ENCODE results near the gene DOCK2. TPM values are rescaled to one million over a fixed set of nuclear protein-coding genes. Genes with fewer than 3 reads are reported as not detected.

The DOCK2 gene
- total and polyA plus RNA-seq, 2 of the 8 experiments (the other 6 are each of a cell fraction or from before 2014, with no cell fraction given): 3.9 to 5.7 TPM

DNA sequence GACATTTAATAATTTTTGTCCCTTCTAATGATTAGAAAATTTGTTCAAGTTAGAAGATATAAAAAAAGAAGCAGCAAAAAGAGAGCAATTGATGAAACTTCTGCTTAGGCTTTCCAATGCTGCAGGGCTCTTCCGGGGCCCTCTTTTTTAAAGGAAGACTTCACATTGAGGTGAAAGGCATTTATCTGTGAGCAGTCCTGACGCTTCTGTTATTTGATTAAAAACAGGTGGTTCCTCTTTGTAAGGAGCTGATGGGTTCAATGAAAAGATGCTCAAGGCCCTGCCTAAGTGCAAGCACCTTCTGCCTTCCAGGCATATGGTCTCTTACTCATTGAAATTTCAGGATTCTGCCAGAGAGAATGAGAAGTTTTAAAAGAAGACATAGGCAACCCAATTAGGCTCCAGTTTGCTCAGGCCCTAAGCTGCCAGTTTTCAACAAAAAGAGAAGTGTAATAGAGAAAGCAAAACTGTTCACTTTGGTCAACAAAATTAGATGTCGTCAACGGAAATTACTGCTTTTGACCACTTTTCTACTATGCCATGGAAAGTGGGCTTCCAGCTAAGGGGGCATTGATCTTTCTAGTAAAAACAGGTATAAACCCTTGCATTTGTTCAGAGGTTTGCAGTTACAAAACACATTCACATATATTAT, 243.1 kb downstream of the DOCK2 start:
- Histone ChIP-seq H3K9ac (replicated peaks in 1 of 4; ENCODE audit: extremely low read depth in 1 of 4, low read depth in 3 of 4, low read length in 3 of 4) (no peak overlapping the region), H2BK12ac (ENCODE audit: low read depth, low read length) (no peak overlapping the region), H3K36me3 (ENCODE audit: control insufficient read depth in 2 of 4, insufficient read depth in 4 of 4, low read length in 3 of 4) (no peaks in the 10 kb centered on the region), H2BK120ac (replicated peaks; ENCODE audit: low read depth, low read length) (no peak overlapping the region), H3K18ac (ENCODE audit: extremely low read depth, low read length) (no peak overlapping the region), H3K4ac (replicated peaks; ENCODE audit: insufficient read length, low read depth, low read length) (no peak overlapping the region), H3K27ac (ENCODE audit: low read depth, low read length) (no peak overlapping the region), H2AK5ac (ENCODE audit: low read depth, low read length) (no peak overlapping the region), H2BK5ac (ENCODE audit: low read depth, low read length) (no peak overlapping the region), H3K79me1 (ENCODE audit: low read depth, low read length) (no peaks in the 10 kb centered on the region), H3K4me1 (replicated peaks in 1 of 4; ENCODE audit: control insufficient read depth in 3 of 4, insufficient read depth in 4 of 4, low read length in 3 of 4) (peaks cover 0 to 4% (median 0%) of the 10 kb centered on the region in 4 experiments; a peak in 1 of 7 replicates), H3K14ac (ENCODE audit: insufficient read length) (no peak overlapping the region), H3K23ac (ENCODE audit: insufficient read length) (no peak overlapping the region), H3K4me2 (ENCODE audit: insufficient read depth in 1 of 2, low read depth in 2 of 2, low read length in 2 of 2) (no peak overlapping the region), H3K9me3 (ENCODE audit: insufficient read depth in 2 of 2, low read depth in 1 of 2, low read length in 1 of 2) (no peaks in the 10 kb centered on the region), H3K56ac (replicated peaks; ENCODE audit: insufficient read length, low read depth, low read length) (no peak overlapping the region), H4K91ac (replicated peaks; ENCODE audit: insufficient read length, low read length) (no peak overlapping the region), H3K27me3 (replicated peaks in 1 of 4; ENCODE audit: control insufficient read depth in 3 of 4, extremely low read depth in 1 of 4, insufficient read depth in 3 of 4, low read length in 3 of 4) (no peaks in the 10 kb centered on the region), H3K79me2 (ENCODE audit: control insufficient read depth in 1 of 2, insufficient read depth in 2 of 2, low read length in 2 of 2) (no peaks in the 10 kb centered on the region), H4K8ac (ENCODE audit: extremely low read depth, insufficient read depth, low read length) (no peak overlapping the region), H2BK20ac (ENCODE audit: low read length) (no peak overlapping the region), H3K4me3 (ENCODE audit: extremely low read depth in 1 of 4, insufficient read depth in 2 of 4, low read depth in 3 of 4, low read length in 4 of 4) (no peak overlapping the region), H2BK15ac (ENCODE audit: low read length) (no peak overlapping the region), H4K20me1 (replicated peaks in 1 of 2; ENCODE audit: control insufficient read depth in 1 of 2, insufficient read depth in 2 of 2, low read length in 2 of 2) (no peaks in the 10 kb centered on the region), H3K23me2 (ENCODE audit: low read depth, low read length) (no peaks in the 10 kb centered on the region), H4K5ac (ENCODE audit: insufficient read length, low read depth, low read length) (no peak overlapping the region), H2AFZ (ENCODE audit: low read length) (no peak overlapping the region)
- TF ChIP-seq SUZ12 (IDR thresholded peaks at IDR 0.05; ENCODE audit: low read length) (no peak), NANOG (IDR thresholded peaks at IDR 0.05; ENCODE audit: insufficient read depth, low read depth, low read length, poor library complexity, severe bottlenecking) (no peak), SIN3A (conservative IDR thresholded peaks at IDR 0.05 in 1 of 2, IDR thresholded peaks at IDR 0.05 in 1 of 2; ENCODE audit: low read depth in 1 of 2, low read length in 2 of 2) (no peak), CHD2 (IDR thresholded peaks at IDR 0.05; ENCODE audit: low read length) (no peak), CEBPB (IDR thresholded peaks at IDR 0.05; ENCODE audit: low read depth, low read length) (no peak), TCF12 (IDR thresholded peaks at IDR 0.05; ENCODE audit: low read depth, low read length) (no peak), SIX5 (IDR thresholded peaks at IDR 0.05; ENCODE audit: low read depth, low read length) (no peak), TAF7 (optimal IDR thresholded peaks at IDR 0.05; ENCODE audit: borderline replicate concordance, low read depth, low read length) (no peak), EGR1 (IDR thresholded peaks at IDR 0.05; ENCODE audit: borderline replicate concordance, low read depth, low read length) (no peak), CBX8 (IDR thresholded peaks at IDR 0.05; ENCODE audit: borderline replicate concordance, low read depth, low read length) (no peak), TEAD4 (IDR thresholded peaks at IDR 0.05; ENCODE audit: low read depth, low read length) (no peak)
- TF ChIP-seq, protein P1, sequence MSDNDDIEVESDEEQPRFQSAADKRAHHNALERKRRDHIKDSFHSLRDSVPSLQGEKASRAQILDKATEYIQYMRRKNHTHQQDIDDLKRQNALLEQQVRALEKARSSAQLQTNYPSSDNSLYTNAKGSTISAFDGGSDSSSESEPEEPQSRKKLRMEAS (IDR thresholded peaks at IDR 0.05): no peak
- CTCF ChIA-PET (ENCODE audit: partially characterized antibody): interaction anchor here (2.3 kb wide), 1 partner anchor 100 kb away, joined by 9 read pairs; the partner anchor contains the start of gene INSYN2B
- DNase-seq (ENCODE audit: low read depth in 1 of 2, low spot score in 2 of 2): no peak
- no peak for FAIRE-seq
- 90% methylated on average over 4 of the region's 4 CpGs; no CpG with 5 or more reads in 1 of the 2 experiments for WGBS, 2 experiments (ENCODE audit: extremely low coverage in 1 of 2, insufficient coverage in 1 of 2, insufficient read length in 1 of 2, insufficient replicate concordance in 2 of 2, low coverage in 1 of 2, low lambda C conversion rate in 2 of 2, missing lambda C conversion rate in 1 of 2)
- POLR2A ChIA-PET (ENCODE audit: partially characterized antibody): no interaction called here
